ENCODE results near the gene PUM2.

DNA sequence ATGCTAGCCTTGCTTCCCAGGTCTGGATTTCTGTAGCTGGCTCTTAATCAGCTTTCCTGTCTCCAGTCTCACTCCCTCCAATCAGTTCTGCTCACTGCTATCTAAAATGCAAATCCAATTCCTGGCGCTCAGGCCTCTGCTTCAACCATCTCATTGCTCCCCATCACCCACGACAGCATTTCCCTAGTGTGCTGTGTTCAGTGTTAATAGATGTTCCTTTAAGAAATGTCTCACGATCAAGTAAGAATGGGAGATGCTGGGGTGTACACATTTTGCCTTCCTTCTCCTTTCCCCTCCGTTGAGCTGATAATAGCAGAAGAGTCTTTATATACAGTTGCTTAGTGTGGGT lies 1.6 kb upstream of the PUM2 start:
- no peak for TF ChIP-seq EZH2 (IDR thresholded peaks at IDR 0.05; ENCODE audit: borderline replicate concordance, low read depth, low read length, poor library complexity, severe bottlenecking)
- TF ChIP-seq, protein P1, sequence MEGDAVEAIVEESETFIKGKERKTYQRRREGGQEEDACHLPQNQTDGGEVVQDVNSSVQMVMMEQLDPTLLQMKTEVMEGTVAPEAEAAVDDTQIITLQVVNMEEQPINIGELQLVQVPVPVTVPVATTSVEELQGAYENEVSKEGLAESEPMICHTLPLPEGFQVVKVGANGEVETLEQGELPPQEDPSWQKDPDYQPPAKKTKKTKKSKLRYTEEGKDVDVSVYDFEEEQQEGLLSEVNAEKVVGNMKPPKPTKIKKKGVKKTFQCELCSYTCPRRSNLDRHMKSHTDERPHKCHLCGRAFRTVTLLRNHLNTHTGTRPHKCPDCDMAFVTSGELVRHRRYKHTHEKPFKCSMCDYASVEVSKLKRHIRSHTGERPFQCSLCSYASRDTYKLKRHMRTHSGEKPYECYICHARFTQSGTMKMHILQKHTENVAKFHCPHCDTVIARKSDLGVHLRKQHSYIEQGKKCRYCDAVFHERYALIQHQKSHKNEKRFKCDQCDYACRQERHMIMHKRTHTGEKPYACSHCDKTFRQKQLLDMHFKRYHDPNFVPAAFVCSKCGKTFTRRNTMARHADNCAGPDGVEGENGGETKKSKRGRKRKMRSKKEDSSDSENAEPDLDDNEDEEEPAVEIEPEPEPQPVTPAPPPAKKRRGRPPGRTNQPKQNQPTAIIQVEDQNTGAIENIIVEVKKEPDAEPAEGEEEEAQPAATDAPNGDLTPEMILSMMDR (conservative IDR thresholded peaks at IDR 0.05; ENCODE audit: low read depth, low read length) = no peak

Data from A673 (cell line).